Effector memory CD4-positive, alpha-beta T cell (primary cell): ENCODE data around the gene PGBD1.

Source experiments
- DNase-seq, 3 donors: peaks; one replicate each; pipeline ENCODE4 v3.0.0-alpha.2; 2020
- H3K27ac ChIP-seq: 2 replicates; pipeline ENCODE4 v1.7.0; 2013; ENCODE audit warnings: mild to moderate bottlenecking, low read length, moderate library complexity; ENCODE audit not compliant: insufficient read depth, poor library complexity, severe bottlenecking
- H3K27me3 ChIP-seq: replicated peaks from 2 replicates; pipeline ENCODE4 v1.7.0; 2013; ENCODE audit warnings: mild to moderate bottlenecking, low read length; ENCODE audit not compliant: insufficient read depth, control insufficient read depth, poor library complexity, severe bottlenecking
- H3K36me3 ChIP-seq: 2 replicates; pipeline ENCODE4 v1.7.0; 2013; ENCODE audit warnings: mild to moderate bottlenecking, low read length, moderate library complexity; ENCODE audit not compliant: control insufficient read depth, insufficient read depth
- H3K4me1 ChIP-seq: 2 replicates; pipeline ENCODE4 v1.7.0; 2013; ENCODE audit warnings: low read length, mild to moderate bottlenecking; ENCODE audit not compliant: control insufficient read depth, insufficient read depth, poor library complexity, severe bottlenecking
- H3K4me3 ChIP-seq: 2 replicates; pipeline ENCODE4 v1.7.0; 2013; ENCODE audit warnings: low read length, low read depth, mild to moderate bottlenecking; ENCODE audit not compliant: insufficient read depth, poor library complexity, severe bottlenecking
- H3K9me3 ChIP-seq: 2 replicates; pipeline ENCODE4 v1.7.0; 2013; ENCODE audit warnings: mild to moderate bottlenecking, low read length, moderate library complexity; ENCODE audit not compliant: control insufficient read depth

PGBD1 gene

DNA sequence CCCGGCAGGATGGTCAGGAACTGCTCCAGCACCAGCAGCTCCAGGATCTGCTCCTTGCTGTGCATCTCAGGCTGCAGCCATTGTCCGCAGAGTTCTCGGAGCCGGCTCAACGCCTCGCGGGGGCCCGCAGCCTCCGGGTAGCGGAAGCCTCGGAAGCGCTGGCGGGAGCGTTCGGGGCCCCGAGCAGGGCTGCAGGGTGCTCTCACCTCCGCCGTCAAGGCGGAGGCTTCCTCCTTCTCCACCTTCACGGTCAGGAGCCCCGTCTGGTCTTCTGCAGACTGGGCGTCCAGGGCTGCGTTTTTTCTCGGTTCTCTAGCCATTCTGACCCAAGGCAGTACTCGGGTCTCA is 29.7 kb upstream of the PGBD1 start:
- H3K27ac ChIP-seq = peak overlapping the region; percentile 58
- peak overlapping the region; percentile 76 for H3K4me3 ChIP-seq
- H3K4me1 ChIP-seq = peaks cover 14% of the 10 kb centered on the region
- peak in 1 of 3 donors; percentile 3 for DNase-seq
- H3K36me3 ChIP-seq = peaks cover 12% of the 10 kb centered on the region
- no peaks in the 10 kb centered on the region for H3K27me3 ChIP-seq
- no peaks in the 10 kb centered on the region for H3K9me3 ChIP-seq

- Histone ChIP-seq H3K4me3 (peak within 1 kb of the TSS; percentile 76), H3K9me3 (no peaks in the 10 kb centered on the region), H3K36me3 (peaks cover 6% of the 10 kb centered on the region), H3K27ac (peak within 1 kb of the TSS; percentile 58), H3K27me3 (no peaks in the 10 kb centered on the region), H3K4me1 (peaks cover 14% of the 10 kb centered on the region)
- DNase-seq = peak; percentile 46 to 60 (median 46)
Measured at GRCh38 chr6:28252009-28252975, 29.1 kb upstream of the PGBD1 start, which contains the start of gene ZKSCAN4. Gene ZKSCAN4, minus strand, starts transcription at chr6:28252269. Its CDS starts 289 bp downstream, at chr6:28251980.

GRCh38 chr6:28254121-28254519 is 27.3 kb upstream of the PGBD1 start:
- H3K36me3 ChIP-seq = no peaks in the 10 kb centered on the region
- no peak overlapping the region for H3K4me3 ChIP-seq
- DNase-seq = no peak

DNA sequence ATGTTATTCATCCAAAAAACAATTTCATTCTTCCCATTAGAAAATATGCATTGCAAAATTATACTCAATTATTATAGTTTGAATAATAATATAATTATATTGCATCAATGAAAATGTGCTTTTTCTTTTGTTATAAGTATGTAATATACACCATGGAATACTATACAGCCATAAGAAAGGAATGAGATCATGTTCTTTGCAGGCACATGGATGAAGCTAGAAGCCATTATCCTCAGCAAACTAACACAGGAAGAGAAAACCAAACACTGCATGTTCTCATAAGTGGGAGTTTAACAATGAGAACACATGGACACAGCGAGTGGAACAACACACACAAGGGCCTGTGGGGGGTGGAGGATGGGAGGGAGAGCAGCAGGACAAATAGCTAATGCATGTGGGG is 24.3 kb upstream of the PGBD1 start:
- Histone ChIP-seq H3K4me1 (peaks cover 4% of the 10 kb centered on the region), H3K36me3 (no peaks in the 10 kb centered on the region), H3K27me3 (no peaks in the 10 kb centered on the region), H3K4me3 (no peak overlapping the region), H3K27ac (no peak overlapping the region), H3K9me3 (no peaks in the 10 kb centered on the region)
- DNase-seq = no peak

More at GRCh38 chr6:28254121-28254519, 27.3 kb upstream of the PGBD1 start:
- Histone ChIP-seq H3K9me3 (no peaks in the 10 kb centered on the region), H3K27me3 (no peaks in the 10 kb centered on the region), H3K4me1 (peaks cover 14% of the 10 kb centered on the region), H3K27ac (no peak overlapping the region)

DNA sequence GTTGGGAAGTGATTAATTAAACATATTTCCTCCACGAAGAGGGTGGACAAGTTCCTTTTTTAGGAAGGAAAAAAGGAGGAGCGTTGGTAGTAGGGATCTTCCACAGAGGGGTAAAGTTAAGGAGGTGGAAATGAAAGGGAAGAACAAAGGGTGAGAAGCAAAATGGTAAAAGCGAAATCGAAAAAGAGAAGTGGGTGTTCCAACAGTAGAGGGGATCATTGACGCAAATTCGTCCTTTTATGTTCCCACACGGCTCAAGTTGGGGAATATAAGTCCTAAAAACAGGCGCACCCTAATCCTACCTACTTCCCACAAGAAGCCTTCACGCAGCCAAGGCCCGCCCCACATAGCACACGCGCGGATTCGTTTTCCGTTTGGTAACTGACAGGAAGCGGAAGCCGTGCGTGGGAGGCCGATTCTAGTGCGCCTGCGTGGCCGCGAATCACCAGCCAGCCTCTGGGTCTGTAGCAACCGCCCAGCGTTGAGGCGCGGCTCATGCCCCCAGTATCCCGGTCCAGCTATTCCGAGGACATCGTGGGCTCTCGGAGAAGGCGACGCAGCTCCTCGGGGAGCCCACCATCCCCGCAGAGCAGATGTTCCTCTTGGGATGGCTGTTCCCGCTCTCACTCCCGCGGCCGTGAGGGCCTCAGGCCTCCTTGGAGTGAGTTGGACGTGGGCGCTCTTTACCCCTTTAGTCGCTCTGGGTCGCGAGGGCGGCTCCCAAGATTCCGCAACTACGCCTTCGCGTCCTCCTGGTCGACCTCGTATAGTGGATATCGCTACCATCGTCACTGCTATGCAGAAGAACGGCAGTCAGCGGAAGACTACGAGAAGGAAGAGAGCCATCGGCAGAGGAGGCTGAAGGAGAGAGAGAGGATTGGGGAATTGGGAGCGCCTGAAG is 22.2 kb upstream of the PGBD1 start, which contains the start of gene NKAPL:
TSS of gene NKAPL (plus strand) at position 421 of the 901 bp plus-strand sequence. CDS start at position 496, 75 bp downstream.
- Histone ChIP-seq H3K4me3 (peak within 1 kb of the TSS; percentile 28), H3K27me3 (no peaks in the 10 kb centered on the region), H3K4me1 (no peaks in the 10 kb centered on the region), H3K27ac (no peak within 1 kb of the TSS), H3K9me3 (no peaks in the 10 kb centered on the region), H3K36me3 (no peaks in the 10 kb centered on the region)
- peak in 2 of 3 donors; percentile 23 to 30 for DNase-seq

DNA sequence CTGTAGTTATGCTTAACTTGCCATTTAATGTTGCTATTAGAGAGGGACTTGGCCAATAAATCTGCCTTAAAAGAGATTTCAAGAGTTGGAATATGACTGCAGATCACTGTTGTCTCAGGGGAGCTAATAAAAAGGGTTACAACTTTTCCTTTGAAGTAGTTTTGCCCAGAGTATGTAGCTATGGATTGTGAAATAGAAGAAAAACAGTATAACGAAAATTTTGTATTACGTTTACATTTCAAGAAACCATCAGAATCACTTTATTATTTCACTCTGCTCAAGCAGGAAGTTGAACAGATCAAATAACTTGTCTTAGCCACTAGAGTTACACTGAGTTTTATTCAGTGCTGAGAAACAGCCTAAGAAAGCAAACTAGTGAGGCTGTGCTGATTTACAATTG is 17.4 kb upstream of the PGBD1 start:
- Histone ChIP-seq H3K4me1 (peaks cover 10% of the 10 kb centered on the region), H3K9me3 (no peaks in the 10 kb centered on the region), H3K4me3 (no peak overlapping the region), H3K36me3 (no peaks in the 10 kb centered on the region), H3K27ac (no peak overlapping the region), H3K27me3 (no peaks in the 10 kb centered on the region)
- no peak for DNase-seq

DNA sequence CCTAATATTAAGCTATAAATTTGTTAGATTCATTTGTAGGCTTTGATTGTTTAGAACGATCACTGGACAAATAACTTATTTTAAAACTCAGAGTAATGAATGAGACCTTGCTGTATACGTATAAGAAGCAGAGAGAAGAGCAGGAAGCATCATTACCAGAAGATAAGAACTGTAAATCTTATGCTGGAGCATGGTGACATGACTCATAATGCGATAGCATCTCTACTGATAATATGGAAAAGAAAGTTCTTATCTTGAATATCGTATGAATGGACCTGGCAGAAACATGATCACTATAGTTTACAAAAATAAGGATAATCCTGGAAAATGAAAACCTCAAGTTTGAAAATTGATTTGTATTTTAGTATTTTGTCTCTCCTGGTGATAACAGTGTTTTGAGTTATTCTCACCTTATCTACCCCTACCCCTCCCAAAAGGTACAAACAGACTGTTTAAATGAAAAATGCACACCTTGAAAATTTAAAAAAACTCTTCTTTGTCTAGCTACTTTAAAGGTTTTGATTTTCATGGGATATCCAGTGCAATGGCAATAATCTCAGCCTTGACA is 16.5 kb upstream of the PGBD1 start:
- H3K9me3 ChIP-seq = no peaks in the 10 kb centered on the region
- H3K27me3 ChIP-seq = no peaks in the 10 kb centered on the region
- no peaks in the 10 kb centered on the region for H3K36me3 ChIP-seq
- no peak overlapping the region for H3K27ac ChIP-seq
- no peak overlapping the region for H3K4me3 ChIP-seq
- H3K4me1 ChIP-seq = peaks cover 10% of the 10 kb centered on the region
- no peak for DNase-seq

DNA sequence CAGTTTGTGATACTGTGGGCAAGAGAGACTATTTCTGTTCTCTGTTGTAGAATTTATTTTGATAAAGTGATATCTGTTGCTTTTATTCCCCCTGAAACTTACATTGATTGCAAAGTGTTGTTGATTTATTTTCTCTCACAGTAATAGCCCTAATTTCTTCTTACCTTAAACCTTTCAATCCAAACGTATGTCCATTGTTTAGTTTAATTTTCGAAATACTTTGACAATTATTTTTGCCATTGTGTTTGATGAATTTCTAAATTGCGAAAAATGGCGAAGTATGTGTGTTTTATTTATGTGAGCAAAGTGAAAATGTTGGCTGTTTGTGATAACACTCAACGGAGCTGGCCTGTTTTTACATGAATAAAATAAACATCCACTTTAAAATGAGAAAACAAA is 14.8 kb upstream of the PGBD1 start:
- Histone ChIP-seq H3K27me3 (no peaks in the 10 kb centered on the region), H3K4me1 (peaks cover 10% of the 10 kb centered on the region), H3K36me3 (no peaks in the 10 kb centered on the region), H3K4me3 (peak overlapping the region; percentile 73), H3K27ac (peak overlapping the region; percentile 74), H3K9me3 (no peaks in the 10 kb centered on the region)
- no peak for DNase-seq

GRCh38 chr6:28266962-28267694 is 14.2 kb upstream of the PGBD1 start, which contains the start of gene ZSCAN26:
Gene ZSCAN26, plus strand, starts transcription at chr6:28267143. Its CDS starts 4,777 bp downstream, at chr6:28271920.
- peaks cover 10% of the 10 kb centered on the region for H3K4me1 ChIP-seq
- peak within 1 kb of the TSS; percentile 74 for H3K27ac ChIP-seq
- H3K27me3 ChIP-seq = no peaks in the 10 kb centered on the region
- peak; percentile 41 to 70 (median 51) for DNase-seq
- peak within 1 kb of the TSS; percentile 73 for H3K4me3 ChIP-seq
- H3K9me3 ChIP-seq = no peaks in the 10 kb centered on the region
- peaks cover 5% of the 10 kb centered on the region for H3K36me3 ChIP-seq
